Esophagus muscularis mucosa (tissue), 4 donors: ENCODE data around the gene TMEM140. TPM values are rescaled to one million over a fixed set of nuclear protein-coding genes. Genes with fewer than 3 reads are reported as not detected.

Source experiments
- DNase-seq: peaks from one replicate; pipeline ENCODE4 v3.0.0-alpha.2; 2017; ENCODE audit errors: extremely low spot score
- H3K27ac ChIP-seq, 4 donors: fragments of 200-600 bp; sonication (generic); replicated peaks in 1 of 4; 1 replicate in 3 of 4; 2 replicates in 1 of 4; pipeline ENCODE4 v1.5.1; 2016 to 2019; ENCODE audit warnings: mild to moderate bottlenecking in 1 of 4
- H3K27me3 ChIP-seq, 4 donors: fragments of 200-600 bp; sonication (generic); one replicate each; pipeline versions ENCODE4 v1.5.1 to v1.6.0; 2016 to 2019
- H3K36me3 ChIP-seq, 4 donors: fragments of 200-600 bp; sonication (generic); one replicate each; pipeline ENCODE4 v1.5.1; 2016 to 2019
- H3K4me1 ChIP-seq, 4 donors: fragments of 200-600 bp; sonication (generic); one replicate each; pipeline ENCODE4 v1.5.1; 2016 to 2019
- H3K4me3 ChIP-seq, 4 donors: fragments of 200-600 bp; sonication (generic); 1 replicate in 2 of 4; 2 replicates in 2 of 4; pipeline ENCODE4 v1.5.1; 2016 to 2019; ENCODE audit warnings: mild to moderate bottlenecking in 4 of 4, moderate library complexity in 1 of 4
- H3K9me3 ChIP-seq, 4 donors: fragments of 200-600 bp; sonication (generic); 1 replicate in 3 of 4; 2 replicates in 1 of 4; pipeline ENCODE4 v1.5.1; 2016 to 2019
- EP300 ChIP-seq: sonication (generic); formaldehyde crosslinking; IDR thresholded peaks from one replicate; pipeline ENCODE4 v1.6.1; 2017; ENCODE audit warnings: antibody characterized with exemption
- POLR2A ChIP-seq: fragments of 450-650 bp; IDR thresholded peaks from one replicate; pipeline ENCODE4 v1.6.1; 2017; ENCODE audit warnings: antibody characterized with exemption, moderate library complexity, mild to moderate bottlenecking, low read depth
- POLR2AphosphoS5 ChIP-seq, 2 donors: sonication (generic); formaldehyde crosslinking; IDR thresholded peaks; one replicate each; pipeline ENCODE4 v1.6.1; 2017; ENCODE audit warnings: antibody characterized with exemption in 2 of 2
- WGBS: methylation state at CpG from one replicate; pipeline ENCODE4 v1.1.5; 2018; 5-methylcytosine and 5-hydroxymethylcytosine counted together
- intact Hi-C: fragments of 100-400 bp; cut with DNase I; formaldehyde crosslinking; loops from one replicate; pipeline ENCODE4 v1.15.1; 2023
- total RNA-seq, 4 donors: library from RNA; depleted of rRNA; stranded (reverse); fragments of >200 nt; gene quantifications; one replicate each; pipeline versions ENCODE4 v1.1.0 to v1.2.1, GENCODE V29; 2016
- TF ChIP-seq, protein P1 (sequence below), 3 experiments: fragments of 200-600 bp in 2 of 3; fragments of 450-650 bp in 1 of 3; sonication (generic) in 2 of 3; IDR thresholded peaks; one replicate each; pipeline ENCODE4 v1.5.1; 2017 to 2019; ENCODE audit warnings: antibody characterized with exemption in 3 of 3, mild to moderate bottlenecking in 2 of 3, moderate library complexity in 1 of 3

Gene TMEM140
- total RNA-seq, 4 donors from 2014 or later, result 13.0 to 21.2 (median 17.1) TPM

DNA sequence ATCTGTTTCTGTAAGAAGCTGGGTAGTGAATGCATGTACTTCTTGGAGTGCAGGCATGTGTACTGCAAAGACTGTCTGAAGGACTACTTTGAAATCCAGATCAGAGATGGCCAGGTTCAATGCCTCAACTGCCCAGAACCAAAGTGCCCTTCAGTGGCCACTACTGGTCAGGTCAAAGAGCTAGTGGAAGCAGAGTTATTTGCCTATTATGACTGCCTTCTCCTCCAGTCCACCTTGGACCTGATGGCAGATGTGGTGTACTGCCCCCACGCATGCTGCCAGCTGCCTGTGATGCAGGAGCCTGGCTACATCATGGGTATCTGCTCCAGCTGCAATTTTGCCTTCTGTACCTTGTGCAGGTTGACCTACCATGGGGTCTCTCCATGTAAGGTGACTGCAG is 18.9 kb upstream of the TMEM140 start:
- no peak for DNase-seq
- Histone ChIP-seq H3K4me1 (no peaks in the 10 kb centered on the region), H3K9me3 (peaks cover 0 to 4% (median 0%) of the 10 kb centered on the region in 4 donors), H3K27me3 (no peaks in the 10 kb centered on the region), H3K36me3 (no peaks in the 10 kb centered on the region), H3K27ac (no peak overlapping the region), H3K4me3 (no peak overlapping the region)
- TF ChIP-seq EP300 (no peak), POLR2A (no peak), POLR2AphosphoS5 (IDR thresholded peaks at IDR 0.05) (no peak)
- TF ChIP-seq, protein P1, sequence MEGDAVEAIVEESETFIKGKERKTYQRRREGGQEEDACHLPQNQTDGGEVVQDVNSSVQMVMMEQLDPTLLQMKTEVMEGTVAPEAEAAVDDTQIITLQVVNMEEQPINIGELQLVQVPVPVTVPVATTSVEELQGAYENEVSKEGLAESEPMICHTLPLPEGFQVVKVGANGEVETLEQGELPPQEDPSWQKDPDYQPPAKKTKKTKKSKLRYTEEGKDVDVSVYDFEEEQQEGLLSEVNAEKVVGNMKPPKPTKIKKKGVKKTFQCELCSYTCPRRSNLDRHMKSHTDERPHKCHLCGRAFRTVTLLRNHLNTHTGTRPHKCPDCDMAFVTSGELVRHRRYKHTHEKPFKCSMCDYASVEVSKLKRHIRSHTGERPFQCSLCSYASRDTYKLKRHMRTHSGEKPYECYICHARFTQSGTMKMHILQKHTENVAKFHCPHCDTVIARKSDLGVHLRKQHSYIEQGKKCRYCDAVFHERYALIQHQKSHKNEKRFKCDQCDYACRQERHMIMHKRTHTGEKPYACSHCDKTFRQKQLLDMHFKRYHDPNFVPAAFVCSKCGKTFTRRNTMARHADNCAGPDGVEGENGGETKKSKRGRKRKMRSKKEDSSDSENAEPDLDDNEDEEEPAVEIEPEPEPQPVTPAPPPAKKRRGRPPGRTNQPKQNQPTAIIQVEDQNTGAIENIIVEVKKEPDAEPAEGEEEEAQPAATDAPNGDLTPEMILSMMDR (IDR thresholded peaks at IDR 0.05), result no peak
- WGBS, result 88% methylated on average over 1 of the region's 1 CpG
- intact Hi-C loops, result no loop called here

DNA sequence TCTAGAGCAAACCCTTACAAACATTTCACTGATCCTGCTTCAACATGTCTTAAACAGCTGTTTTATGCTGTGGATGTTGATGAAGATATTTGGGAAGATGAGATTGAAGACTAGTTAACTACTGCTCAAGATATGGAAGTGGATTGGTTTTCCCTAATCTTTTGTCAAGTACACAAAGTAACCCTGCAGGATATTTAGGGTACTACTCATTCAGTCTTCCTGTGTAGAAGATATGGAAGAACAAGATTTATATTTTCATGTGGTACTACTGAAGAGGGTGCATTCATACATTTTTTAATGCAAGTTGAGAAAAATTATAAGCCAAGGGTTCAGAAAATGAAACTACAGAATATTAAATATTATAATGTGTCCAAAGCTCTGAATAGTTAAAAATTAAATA is 18.3 kb upstream of the TMEM140 start:
- H3K27ac ChIP-seq, result no peak overlapping the region
- H3K4me1 ChIP-seq, result no peaks in the 10 kb centered on the region
- no peaks in the 10 kb centered on the region for H3K36me3 ChIP-seq
- no peaks in the 10 kb centered on the region for H3K27me3 ChIP-seq
- H3K9me3 ChIP-seq, result peaks cover 0 to 4% (median 0%) of the 10 kb centered on the region in 4 donors
- DNase-seq, result no peak
- no peak overlapping the region for H3K4me3 ChIP-seq
- TF ChIP-seq POLR2A, result no peak
- TF ChIP-seq, protein P1 (IDR thresholded peaks at IDR 0.05), result no peak
- no peak for TF ChIP-seq EP300
- no peak for TF ChIP-seq POLR2AphosphoS5 (IDR thresholded peaks at IDR 0.05)
- intact Hi-C loops, result no loop called here

- Histone ChIP-seq H3K4me1 (peaks cover 18 to 24% (median 21%) of the 10 kb centered on the region in 4 donors), H3K27ac (no peak overlapping the region), H3K4me3 (no peak overlapping the region), H3K36me3 (no peaks in the 10 kb centered on the region), H3K27me3 (no peaks in the 10 kb centered on the region), H3K9me3 (no peaks in the 10 kb centered on the region)
- 84% methylated on average over 3 of the region's 3 CpGs for WGBS
- intact Hi-C loops, result no loop called here
- TF ChIP-seq POLR2A (no peak), EP300 (no peak), POLR2AphosphoS5 (IDR thresholded peaks at IDR 0.05) (no peak)
- TF ChIP-seq, protein P1 (IDR thresholded peaks at IDR 0.05), result no peak
- no peak for DNase-seq
Measured at GRCh38 chr7:135143885-135144668, 3.8 kb upstream of the TMEM140 start.

DNA sequence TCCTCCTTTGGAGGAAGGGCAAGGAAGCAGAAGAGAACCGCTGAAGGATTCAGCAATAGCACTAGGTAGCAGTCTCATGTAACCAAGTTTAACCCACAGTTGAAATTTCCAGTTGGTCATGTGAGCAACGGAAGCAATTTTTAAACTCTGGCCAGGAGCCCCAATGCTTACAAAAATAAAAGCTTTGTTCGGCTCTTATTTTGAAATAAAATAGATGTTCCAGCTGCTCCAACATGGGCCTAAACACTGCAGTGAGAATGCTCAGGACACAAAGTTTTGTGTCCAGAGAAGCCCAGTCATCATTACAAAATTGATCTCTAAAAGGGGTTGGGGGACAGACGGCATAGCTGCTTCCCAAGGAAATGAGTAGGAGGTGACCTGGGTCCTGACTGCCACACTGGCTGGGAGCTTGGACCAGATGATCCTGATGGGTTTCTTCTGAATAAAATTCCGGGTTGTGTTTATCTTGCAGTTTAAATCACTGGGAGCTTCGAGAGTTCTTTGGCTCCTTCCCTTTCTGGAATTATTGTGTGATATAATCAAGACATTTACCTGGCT is 452 bp upstream of the TMEM140 start:
- H3K27ac ChIP-seq, result peak overlapping the region; percentile 85 to 93 (median 90)
- peak; percentile 26 to 66 for TF ChIP-seq POLR2AphosphoS5 (IDR thresholded peaks at IDR 0.05)
- TF ChIP-seq EP300, result no peak
- TF ChIP-seq, protein P1 (IDR thresholded peaks at IDR 0.05), result no peak
- WGBS, result 5% methylated on average over 6 of the region's 6 CpGs
- H3K4me1 ChIP-seq, result peaks cover 30 to 45% (median 38%) of the 10 kb centered on the region in 4 donors
- H3K9me3 ChIP-seq, result no peaks in the 10 kb centered on the region
- H3K36me3 ChIP-seq, result peaks cover 0 to 12% (median 5%) of the 10 kb centered on the region in 4 donors
- peak overlapping the region; percentile 52 to 67 (median 58) for H3K4me3 ChIP-seq
- no peaks in the 10 kb centered on the region for H3K27me3 ChIP-seq
- intact Hi-C loops, result no loop called here
- no peak for DNase-seq
